ENCODE data around the gene B4GALT6.

DNA sequence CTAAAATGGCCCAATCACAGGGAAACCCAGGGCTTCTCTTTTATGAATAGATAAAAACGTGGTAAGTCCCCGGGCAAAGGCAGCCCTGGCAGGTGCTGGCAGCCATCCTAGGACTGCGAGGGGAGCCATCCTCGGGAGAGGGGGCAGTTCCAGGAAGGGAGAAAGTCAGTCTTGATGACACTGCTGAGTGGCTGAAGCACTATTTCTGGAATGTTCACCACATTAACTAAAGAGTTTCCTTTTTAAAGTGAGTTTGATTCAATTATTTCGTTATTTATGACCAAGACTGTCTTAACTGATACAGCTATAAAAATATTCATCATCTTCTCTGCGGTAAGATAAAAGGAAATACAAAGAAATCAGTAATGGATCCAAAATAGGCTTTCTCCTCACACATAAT lies 72.3 kb downstream of the B4GALT6 start:
- TF ChIP-seq, protein P1, sequence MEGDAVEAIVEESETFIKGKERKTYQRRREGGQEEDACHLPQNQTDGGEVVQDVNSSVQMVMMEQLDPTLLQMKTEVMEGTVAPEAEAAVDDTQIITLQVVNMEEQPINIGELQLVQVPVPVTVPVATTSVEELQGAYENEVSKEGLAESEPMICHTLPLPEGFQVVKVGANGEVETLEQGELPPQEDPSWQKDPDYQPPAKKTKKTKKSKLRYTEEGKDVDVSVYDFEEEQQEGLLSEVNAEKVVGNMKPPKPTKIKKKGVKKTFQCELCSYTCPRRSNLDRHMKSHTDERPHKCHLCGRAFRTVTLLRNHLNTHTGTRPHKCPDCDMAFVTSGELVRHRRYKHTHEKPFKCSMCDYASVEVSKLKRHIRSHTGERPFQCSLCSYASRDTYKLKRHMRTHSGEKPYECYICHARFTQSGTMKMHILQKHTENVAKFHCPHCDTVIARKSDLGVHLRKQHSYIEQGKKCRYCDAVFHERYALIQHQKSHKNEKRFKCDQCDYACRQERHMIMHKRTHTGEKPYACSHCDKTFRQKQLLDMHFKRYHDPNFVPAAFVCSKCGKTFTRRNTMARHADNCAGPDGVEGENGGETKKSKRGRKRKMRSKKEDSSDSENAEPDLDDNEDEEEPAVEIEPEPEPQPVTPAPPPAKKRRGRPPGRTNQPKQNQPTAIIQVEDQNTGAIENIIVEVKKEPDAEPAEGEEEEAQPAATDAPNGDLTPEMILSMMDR (IDR thresholded peaks at IDR 0.05): no peak
- TF ChIP-seq POLR2AphosphoS5 (IDR thresholded peaks at IDR 0.05): no peak
- TF ChIP-seq POLR2A (IDR thresholded peaks at IDR 0.05): no peak
- TF ChIP-seq EP300 (IDR thresholded peaks at IDR 0.05): no peak

Data from upper lobe of left lung (tissue), 4 donors.